Stromal cell of bone marrow (primary cell): ENCODE results near the gene TSPAN3.

Source experiments
- DNase-seq: peaks from one replicate; pipeline ENCODE4 v3.0.0-alpha.2; 2012; ENCODE audit warnings: low read depth

The TSPAN3 gene

GRCh38 chr15:77023576-77024272 lies 47.2 kb downstream of the TSPAN3 start:
- no peak for DNase-seq

DNA sequence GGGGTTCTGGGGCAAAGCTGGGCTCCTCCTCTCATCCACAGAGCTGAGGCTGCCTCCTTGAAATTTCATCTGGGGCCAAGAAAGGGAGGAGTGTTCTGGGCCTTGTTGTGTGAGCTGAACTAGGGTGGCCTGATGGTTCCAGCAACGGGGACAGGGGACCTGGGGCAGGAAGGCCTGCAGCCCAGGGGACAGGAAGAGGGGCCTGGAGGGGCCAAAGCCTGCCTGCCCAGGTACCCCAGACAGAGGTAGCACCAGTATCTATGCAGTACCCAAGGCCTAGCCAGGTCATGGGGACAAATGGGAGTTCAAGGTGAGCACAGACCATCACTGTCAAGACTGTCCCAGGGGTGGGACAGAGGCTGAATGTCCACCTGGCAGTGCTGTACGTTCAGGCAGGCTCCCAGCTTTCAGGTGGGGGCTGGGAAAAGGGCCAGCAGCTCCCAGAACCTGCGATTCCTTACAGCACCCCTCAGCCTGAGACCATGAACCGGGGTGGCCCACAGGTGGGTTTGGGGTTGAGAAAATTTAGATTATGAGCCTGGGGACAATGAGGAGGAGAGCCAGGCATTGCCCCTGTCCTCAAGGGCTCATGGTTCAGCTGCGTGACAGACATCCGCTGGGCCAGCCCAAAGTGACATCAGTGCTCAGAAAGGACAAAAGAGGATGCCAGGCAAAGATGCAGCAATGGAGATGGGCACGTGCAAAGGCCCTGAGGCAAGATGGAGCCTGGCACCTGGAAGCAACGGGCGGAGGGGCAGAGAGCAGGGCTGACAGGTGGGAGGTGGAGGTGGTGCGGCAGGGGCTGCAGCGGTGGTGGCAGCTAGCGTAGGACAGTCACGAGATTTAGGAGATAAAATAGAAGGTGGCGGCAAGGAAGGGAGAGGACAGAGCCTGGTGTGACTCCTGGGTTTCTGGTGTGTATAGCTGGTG lies 48.0 kb downstream of the TSPAN3 start:
- no peak for DNase-seq

- peak; percentile 30 for DNase-seq
Observed at GRCh38 chr15:77021803-77022381, 49.0 kb downstream of the TSPAN3 start.

DNA sequence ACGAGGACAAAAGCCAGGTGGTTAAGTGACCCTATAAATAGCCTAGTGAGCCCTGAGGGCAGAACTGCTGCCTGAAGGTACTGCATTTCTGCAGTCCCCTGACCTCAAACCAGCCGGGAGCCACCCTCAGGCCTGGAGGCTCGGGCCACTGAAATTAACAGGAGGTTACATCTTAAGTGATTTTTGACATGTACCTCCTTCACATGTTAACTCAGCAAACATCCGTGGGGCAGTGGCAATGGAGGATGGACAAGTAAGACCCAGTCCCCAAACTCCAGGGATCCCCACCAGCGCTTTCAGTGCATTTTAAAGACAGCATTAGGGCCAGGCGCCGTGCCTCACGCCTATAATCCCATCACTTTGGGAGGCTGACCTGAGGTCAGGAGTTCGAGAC lies 49.8 kb downstream of the TSPAN3 start:
- DNase-seq: no peak

GRCh38 chr15:77020348-77021087 lies 50.4 kb downstream of the TSPAN3 start:
- DNase-seq: no peak

DNA sequence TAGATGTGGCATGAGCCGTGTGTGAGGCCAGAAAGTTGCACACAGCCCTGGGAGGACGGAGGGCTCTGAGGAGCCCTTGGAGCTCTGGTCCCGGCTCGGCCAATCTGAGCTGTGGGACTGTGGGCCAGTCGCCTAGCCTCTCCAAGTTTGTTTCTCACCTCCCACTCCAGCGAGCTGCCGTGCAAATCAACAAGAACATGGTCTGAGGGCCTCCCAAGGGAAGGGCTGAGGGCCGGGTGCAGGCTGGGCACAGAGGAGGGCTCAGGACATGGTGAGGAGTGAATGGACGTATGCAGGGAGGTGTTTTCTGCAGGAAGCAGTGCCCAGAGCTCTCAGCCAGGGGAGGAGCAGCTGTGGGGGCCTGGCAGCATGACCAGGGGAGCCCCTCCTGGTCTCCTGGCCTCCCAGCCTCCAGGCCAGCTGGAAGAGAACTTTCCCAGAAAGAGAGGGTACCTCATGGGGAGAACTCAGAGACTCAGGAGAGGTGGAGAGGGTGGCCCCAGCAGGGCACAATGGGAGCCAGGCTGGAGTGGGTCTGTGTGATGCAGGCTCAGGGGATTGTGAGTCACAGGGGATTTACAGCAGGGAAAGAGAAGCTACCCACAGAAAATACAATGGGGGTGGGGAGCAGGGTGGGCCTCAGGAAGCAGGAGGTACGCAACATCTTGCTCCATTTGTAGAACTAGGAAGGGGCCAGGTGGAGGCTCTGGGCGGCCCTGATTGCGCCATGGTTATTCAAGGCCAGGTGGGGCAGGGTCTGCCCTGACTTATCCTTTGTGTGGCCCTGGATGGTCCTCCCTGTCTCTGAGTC lies 51.2 kb downstream of the TSPAN3 start:
- no peak for DNase-seq

DNA sequence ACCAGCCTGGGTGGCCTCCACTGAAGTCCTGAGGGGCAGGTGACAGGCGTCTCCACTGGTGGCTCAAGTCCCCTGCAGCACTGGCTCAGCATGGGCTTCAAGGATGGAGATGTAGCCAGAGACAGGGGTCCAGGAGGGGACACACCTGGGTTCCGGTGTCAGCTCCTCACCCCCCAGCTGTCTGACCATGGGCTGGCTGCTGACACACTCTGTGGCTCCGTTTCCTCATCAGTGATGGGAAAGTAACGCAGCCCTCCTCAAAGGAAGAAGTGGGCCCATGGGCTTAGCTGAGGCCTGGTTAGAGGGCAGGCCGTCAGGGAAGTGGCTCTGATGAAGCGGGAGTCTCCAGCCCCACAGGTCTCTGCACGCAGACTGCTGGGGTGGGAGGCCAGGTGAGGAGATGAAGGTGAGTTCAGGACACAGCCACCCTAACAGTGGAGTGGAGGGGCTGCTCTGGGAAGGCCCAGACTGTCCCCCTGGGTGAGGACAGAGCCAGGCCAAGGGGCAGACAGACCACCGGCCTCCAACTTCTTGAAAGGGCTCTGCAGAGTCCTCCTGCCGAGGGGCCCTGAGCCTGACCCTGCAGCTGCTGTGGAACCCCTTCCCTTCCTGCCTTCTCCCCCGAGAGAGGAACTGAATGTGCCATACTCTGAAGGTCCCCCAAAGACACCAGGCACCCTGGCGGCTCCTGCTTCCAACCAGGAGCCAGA lies 52.0 kb downstream of the TSPAN3 start:
- DNase-seq: no peak

DNA sequence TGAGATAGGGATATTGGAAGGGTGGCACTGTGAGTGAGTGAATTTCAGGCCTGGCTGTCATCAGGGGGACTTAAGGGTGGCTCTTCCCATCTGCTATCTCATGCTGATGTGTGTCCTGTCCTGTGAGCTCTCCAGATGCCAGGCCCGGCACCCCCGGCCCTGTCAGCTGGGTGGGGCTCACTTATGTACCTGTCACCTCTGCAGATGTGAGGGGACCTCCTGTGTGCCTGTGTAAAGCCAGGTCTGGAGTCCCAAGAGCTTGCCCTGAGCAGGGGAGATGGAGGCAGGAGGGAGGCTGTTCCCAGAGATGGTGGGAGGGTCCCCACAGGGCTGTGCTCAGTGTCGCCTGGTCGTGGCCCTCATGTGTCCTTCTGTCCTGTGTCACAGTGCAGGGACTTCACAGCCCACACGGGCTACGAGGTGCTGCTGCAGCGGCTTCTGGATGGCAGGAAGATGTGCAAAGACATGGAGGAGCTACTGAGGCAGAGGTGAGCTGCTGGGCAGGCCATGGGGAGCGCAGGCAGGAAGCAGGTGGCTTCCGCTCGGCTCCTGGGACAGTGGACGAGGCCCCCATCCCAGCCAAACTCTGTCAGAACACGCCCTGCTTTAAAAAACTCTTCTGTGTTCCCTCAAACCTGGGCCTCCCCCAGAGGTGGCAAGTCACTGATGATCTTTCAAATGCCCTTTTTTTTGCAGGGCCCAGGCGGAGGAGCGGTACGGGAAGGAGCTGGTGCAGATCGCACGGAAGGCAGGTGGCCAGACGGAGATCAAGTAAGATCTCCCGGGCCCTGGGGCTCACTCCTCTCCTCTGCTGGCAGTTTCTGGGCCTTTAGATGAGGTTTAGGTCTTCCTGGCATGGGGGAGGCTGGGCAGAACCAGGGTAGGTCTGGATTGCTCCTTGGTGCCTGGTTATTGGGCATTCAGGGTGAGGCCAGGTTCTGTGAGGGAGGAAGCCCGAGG lies 52.9 kb downstream of the TSPAN3 start:
- DNase-seq: no peak

- no peak for DNase-seq
Observed at GRCh38 chr15:77017091-77017660, 53.7 kb downstream of the TSPAN3 start.

DNA sequence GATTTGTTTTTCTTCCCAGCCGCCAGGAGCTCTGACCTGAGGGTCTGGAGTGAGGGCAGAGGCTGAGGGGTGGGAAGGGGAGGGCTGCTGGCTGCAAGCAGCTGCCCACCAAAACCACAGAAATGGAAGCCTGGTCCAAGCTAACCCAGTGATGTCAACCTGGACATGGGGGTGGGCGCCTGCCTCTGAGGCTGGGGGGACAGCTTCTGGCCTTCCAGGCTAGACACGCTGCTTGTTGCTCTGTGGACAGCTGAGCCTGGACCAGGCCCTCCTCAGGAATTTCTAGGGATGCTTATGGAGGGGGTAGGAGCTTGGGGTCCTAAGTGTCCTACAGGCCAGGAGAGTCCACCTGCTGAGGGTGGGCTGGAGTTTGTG lies 54.6 kb downstream of the TSPAN3 start:
- DNase-seq: no peak

DNA sequence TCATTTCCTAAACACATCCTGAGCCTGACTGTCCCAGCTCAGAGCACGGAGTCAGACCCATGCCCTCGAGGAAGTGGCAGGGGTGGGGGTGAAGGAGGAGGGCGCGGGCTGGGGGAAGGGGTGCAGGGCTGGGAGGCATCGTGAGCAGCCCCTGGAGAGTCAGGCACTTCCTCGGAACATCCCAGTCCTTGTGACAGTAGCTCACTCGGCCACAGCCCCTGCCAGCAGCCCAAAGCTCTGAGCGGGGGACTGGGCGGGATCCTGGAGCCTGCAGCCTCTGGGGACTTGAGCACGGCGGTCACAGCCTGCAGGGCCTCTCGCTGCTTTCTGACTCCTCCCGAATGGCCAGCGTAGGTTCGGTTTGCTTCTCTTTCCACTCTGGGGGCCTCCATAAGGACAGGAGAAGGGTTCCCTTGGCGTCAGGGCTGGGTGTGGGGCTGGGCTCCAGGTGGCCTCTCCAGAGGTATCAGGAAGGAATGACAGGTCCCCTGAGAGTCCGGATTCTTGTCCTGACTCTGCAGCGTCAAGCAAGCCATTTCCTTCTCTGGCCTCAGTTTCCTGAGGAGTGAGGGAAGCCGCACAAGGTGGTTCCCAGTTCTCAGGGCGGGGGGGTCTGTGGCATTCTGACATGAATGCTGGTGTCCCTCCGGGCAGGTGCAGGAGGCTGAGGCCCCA lies 55.1 kb downstream of the TSPAN3 start:
- no peak for DNase-seq

DNA sequence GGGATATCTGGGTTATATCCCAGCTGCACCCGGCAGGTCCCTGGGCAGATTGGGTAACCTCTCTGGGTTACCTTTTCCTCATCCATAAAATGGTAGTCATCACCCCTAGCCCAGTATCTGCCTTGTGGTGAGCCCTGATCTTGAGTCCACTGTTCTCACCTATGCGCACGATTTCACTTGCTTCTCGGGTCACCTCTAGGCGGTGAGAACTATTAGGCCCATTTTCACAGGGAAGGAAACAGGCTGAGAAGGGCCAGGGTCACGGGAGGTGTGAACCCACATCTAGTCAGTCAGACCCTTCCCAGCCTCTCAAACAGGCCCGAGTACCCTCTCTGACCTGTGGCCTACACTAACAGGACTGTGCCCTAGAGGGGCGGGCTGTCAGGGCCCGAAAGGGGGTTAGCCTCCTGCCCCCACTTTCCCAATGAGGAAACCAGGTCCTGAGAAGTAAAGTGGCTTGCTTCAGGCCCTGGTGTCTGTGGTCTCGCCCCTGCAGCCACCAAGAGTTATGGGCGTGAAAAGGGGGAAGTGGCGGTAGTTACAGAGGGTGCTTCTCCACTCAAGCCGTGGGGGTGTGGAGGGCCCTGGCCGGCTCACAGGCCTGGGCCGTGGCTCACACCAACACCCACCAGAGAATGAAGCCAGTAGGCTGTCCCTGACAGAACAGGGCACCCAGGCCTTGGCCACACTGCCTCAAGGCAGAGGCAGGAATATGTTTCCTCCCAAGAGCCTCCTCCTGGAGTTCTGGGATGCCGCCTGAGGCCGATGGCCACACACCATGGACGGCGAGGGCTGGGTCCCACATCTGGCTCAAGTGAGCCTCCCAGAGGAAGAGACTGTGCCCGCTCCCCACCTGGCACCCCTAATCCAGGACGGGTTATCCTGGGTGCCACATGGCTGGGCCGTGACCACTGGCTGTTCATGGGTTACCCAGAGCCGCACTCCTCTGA lies 56.5 kb downstream of the TSPAN3 start:
- DNase-seq: no peak

GRCh38 chr15:77013776-77014131 lies 57.2 kb downstream of the TSPAN3 start:
- no peak for DNase-seq

DNA sequence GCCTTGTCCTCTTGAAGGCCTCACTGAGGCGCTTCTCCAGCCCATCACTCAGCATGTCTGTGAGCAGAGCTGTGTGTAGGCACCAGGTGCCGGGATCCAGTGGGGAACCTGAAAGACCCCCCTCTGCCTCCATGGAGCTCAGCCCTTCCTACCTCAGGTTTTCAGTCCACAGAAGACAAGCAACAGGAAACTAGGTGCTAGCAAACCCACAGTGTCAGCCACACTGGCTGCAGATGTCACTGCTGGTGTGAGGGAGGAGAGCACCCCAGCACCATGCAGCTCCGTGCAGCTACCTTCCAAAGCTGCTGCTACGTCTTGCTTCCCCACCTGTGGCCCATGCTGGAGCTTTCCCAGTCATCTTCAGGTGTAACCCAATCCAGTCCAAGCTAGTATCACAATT lies 58.0 kb downstream of the TSPAN3 start:
- DNase-seq: no peak

GRCh38 chr15:77012117-77012712 lies 58.7 kb downstream of the TSPAN3 start:
- DNase-seq: no peak

- no peak for DNase-seq
Observed at GRCh38 chr15:77010857-77011256, 60.1 kb downstream of the TSPAN3 start.

DNA sequence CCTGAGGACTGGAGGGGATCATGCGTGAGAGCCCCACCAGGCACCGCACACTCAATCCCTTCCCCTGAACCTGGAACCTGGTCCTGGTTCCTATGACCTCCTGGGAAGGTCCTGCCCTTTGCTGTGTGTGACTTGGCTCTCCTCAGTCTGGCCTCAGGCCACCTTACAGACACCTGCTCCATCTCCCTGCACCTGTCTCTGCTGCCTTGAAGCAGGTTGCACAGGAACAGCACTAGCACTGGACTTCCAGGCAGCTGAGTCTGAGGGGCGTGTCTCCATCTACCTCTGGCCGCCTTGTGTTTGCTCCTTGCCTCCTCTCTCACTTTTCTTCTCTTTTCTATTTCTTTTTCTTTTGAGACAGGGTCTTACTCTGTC lies 60.6 kb downstream of the TSPAN3 start:
- DNase-seq: no peak
